ENCODE measurements around the gene RFT1.

RFT1 gene

DNA sequence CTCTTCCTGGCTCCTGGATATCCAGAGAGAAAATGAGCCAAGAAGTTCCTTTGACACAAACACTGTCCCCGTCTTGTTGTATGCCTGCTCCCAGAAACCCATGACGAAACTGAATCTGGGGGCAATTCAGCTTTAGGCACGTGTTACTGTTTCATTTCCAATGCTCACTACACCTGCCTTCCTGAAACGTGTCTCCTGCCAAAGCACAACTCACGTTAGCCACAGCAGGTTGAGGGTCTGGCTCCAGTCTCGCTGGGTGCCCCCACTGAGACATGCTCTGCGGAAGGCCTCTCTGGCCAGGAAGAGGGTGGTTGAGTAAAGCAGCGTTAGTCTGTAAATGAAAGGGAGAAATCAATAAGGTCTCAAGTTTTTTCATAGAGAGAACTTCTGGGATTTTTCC lies 6.7 kb downstream of the RFT1 start:
- no peak overlapping the region for H3K27ac ChIP-seq (ENCODE audit: extremely low read depth, low read depth, low read length)
- H3K9me3 ChIP-seq (ENCODE audit: control insufficient read depth, insufficient read depth, low read depth, low read length): no peaks in the 10 kb centered on the region
- POLR2A ChIA-PET: no interaction called here
- no peak overlapping the region for H3K4me3 ChIP-seq (ENCODE audit: low read depth, low read length)
- TF ChIP-seq ZNF548 (tag by site-specific recombination; IDR thresholded peaks at IDR 0.05): no peak
- TF ChIP-seq ZNF664 (tag by site-specific recombination; IDR thresholded peaks at IDR 0.05): no peak
- TF ChIP-seq ZNF133 (tag by site-specific recombination; IDR thresholded peaks at IDR 0.05): no peak
- no peak for TF ChIP-seq ZNF324 (tag by site-specific recombination; IDR thresholded peaks at IDR 0.05)
- no peak for TF ChIP-seq ZNF19 (tag by site-specific recombination; IDR thresholded peaks at IDR 0.05; ENCODE audit: low read depth)
- TF ChIP-seq ZNF701 (tag by site-specific recombination; IDR thresholded peaks at IDR 0.05): no peak
- TF ChIP-seq SALL2 (tag by site-specific recombination; IDR thresholded peaks at IDR 0.05; ENCODE audit: borderline replicate concordance): no peak
- TF ChIP-seq, protein P1, sequence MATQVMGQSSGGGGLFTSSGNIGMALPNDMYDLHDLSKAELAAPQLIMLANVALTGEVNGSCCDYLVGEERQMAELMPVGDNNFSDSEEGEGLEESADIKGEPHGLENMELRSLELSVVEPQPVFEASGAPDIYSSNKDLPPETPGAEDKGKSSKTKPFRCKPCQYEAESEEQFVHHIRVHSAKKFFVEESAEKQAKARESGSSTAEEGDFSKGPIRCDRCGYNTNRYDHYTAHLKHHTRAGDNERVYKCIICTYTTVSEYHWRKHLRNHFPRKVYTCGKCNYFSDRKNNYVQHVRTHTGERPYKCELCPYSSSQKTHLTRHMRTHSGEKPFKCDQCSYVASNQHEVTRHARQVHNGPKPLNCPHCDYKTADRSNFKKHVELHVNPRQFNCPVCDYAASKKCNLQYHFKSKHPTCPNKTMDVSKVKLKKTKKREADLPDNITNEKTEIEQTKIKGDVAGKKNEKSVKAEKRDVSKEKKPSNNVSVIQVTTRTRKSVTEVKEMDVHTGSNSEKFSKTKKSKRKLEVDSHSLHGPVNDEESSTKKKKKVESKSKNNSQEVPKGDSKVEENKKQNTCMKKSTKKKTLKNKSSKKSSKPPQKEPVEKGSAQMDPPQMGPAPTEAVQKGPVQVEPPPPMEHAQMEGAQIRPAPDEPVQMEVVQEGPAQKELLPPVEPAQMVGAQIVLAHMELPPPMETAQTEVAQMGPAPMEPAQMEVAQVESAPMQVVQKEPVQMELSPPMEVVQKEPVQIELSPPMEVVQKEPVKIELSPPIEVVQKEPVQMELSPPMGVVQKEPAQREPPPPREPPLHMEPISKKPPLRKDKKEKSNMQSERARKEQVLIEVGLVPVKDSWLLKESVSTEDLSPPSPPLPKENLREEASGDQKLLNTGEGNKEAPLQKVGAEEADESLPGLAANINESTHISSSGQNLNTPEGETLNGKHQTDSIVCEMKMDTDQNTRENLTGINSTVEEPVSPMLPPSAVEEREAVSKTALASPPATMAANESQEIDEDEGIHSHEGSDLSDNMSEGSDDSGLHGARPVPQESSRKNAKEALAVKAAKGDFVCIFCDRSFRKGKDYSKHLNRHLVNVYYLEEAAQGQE (tag by site-specific recombination; IDR thresholded peaks at IDR 0.05): no peak
- no peak for TF ChIP-seq ZSCAN23 (tag by site-specific recombination; IDR thresholded peaks at IDR 0.05)
- TF ChIP-seq ZBTB21 (tag by site-specific recombination; IDR thresholded peaks at IDR 0.05): no peak
- peaks cover 10 to 83% of the 10 kb centered on the region in 2 experiments for H3K36me3 ChIP-seq (ENCODE audit: control insufficient read depth in 2 of 2, insufficient read depth in 1 of 2, low read length in 2 of 2)
- CTCF ChIA-PET: interaction anchor here (0.8 kb wide), 1 partner anchor 73 kb away, joined by 3 read pairs; no protein-coding TSS in a partner anchor
- no peaks in the 10 kb centered on the region for H3K4me1 ChIP-seq (ENCODE audit: control insufficient read depth, insufficient read depth, low read length)

DNA sequence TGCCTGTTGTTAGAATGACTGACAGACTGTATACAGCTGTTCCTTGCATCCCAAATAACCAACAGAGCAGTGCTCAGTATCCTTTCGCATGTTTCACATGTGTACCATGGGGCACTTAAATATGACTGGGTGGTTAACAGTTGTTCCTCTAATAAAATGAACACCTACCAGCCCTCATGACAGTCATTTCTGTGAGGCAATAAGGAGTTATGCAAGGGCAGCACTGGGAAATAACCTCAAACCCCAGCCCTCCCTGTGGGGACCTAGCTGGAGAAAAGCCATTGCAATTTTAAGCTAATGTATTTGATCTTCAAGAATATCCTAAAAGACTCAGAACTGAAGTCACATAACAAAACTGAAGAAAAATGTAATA lies 7.3 kb downstream of the RFT1 start:
- Histone ChIP-seq H3K27ac (ENCODE audit: extremely low read depth, low read depth, low read length) (no peak overlapping the region), H3K36me3 (ENCODE audit: control insufficient read depth in 2 of 2, insufficient read depth in 1 of 2, low read length in 2 of 2) (peaks cover 10 to 89% of the 10 kb centered on the region in 2 experiments), H3K9me3 (ENCODE audit: control insufficient read depth, insufficient read depth, low read depth, low read length) (no peaks in the 10 kb centered on the region), H3K4me3 (ENCODE audit: low read depth, low read length) (no peak overlapping the region), H3K4me1 (ENCODE audit: control insufficient read depth, insufficient read depth, low read length) (no peaks in the 10 kb centered on the region)
- ChIA-PET CTCF (interaction anchor here (0.8 kb wide), 2 partner anchors 8 to 73 kb away, joined by 3 read pairs; no protein-coding TSS in a partner anchor), POLR2A (no interaction called here)
- TF ChIP-seq ZNF549 (tag by site-specific recombination; IDR thresholded peaks at IDR 0.05) (no peak), ZNF114 (tag by site-specific recombination; IDR thresholded peaks at IDR 0.05) (no peak), SETDB1 (IDR thresholded peaks at IDR 0.05; ENCODE audit: insufficient read length, low read length) (no peak), ZNF175 (tag by site-specific recombination; IDR thresholded peaks at IDR 0.05) (no peak), BCL11A (tag by site-specific recombination; IDR thresholded peaks at IDR 0.05; ENCODE audit: low read depth) (no peak), ZNF544 (tag by site-specific recombination; IDR thresholded peaks at IDR 0.05) (no peak), SCRT2 (tag by site-specific recombination; IDR thresholded peaks at IDR 0.05) (no peak), ZNF837 (tag by site-specific recombination; IDR thresholded peaks at IDR 0.05) (no peak), ZSCAN16 (tag by site-specific recombination; IDR thresholded peaks at IDR 0.05) (no peak), ZNF10 (tag by site-specific recombination; IDR thresholded peaks at IDR 0.05) (no peak), ZNF132 (tag by site-specific recombination; IDR thresholded peaks at IDR 0.05; ENCODE audit: borderline replicate concordance) (no peak)
- TF ChIP-seq, protein P2, sequence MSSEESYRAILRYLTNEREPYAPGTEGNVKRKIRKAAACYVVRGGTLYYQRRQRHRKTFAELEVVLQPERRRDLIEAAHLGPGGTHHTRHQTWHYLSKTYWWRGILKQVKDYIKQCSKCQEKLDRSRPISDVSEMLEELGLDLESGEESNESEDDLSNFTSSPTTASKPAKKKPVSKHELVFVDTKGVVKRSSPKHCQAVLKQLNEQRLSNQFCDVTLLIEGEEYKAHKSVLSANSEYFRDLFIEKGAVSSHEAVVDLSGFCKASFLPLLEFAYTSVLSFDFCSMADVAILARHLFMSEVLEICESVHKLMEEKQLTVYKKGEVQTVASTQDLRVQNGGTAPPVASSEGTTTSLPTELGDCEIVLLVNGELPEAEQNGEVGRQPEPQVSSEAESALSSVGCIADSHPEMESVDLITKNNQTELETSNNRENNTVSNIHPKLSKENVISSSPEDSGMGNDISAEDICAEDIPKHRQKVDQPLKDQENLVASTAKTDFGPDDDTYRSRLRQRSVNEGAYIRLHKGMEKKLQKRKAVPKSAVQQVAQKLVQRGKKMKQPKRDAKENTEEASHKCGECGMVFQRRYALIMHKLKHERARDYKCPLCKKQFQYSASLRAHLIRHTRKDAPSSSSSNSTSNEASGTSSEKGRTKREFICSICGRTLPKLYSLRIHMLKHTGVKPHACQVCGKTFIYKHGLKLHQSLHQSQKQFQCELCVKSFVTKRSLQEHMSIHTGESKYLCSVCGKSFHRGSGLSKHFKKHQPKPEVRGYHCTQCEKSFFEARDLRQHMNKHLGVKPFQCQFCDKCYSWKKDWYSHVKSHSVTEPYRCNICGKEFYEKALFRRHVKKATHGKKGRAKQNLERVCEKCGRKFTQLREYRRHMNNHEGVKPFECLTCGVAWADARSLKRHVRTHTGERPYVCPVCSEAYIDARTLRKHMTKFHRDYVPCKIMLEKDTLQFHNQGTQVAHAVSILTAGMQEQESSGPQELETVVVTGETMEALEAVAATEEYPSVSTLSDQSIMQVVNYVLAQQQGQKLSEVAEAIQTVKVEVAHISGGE (tag by site-specific recombination; conservative IDR thresholded peaks at IDR 0.05; ENCODE audit: low read depth): no peak
- TF ChIP-seq, protein P3, sequence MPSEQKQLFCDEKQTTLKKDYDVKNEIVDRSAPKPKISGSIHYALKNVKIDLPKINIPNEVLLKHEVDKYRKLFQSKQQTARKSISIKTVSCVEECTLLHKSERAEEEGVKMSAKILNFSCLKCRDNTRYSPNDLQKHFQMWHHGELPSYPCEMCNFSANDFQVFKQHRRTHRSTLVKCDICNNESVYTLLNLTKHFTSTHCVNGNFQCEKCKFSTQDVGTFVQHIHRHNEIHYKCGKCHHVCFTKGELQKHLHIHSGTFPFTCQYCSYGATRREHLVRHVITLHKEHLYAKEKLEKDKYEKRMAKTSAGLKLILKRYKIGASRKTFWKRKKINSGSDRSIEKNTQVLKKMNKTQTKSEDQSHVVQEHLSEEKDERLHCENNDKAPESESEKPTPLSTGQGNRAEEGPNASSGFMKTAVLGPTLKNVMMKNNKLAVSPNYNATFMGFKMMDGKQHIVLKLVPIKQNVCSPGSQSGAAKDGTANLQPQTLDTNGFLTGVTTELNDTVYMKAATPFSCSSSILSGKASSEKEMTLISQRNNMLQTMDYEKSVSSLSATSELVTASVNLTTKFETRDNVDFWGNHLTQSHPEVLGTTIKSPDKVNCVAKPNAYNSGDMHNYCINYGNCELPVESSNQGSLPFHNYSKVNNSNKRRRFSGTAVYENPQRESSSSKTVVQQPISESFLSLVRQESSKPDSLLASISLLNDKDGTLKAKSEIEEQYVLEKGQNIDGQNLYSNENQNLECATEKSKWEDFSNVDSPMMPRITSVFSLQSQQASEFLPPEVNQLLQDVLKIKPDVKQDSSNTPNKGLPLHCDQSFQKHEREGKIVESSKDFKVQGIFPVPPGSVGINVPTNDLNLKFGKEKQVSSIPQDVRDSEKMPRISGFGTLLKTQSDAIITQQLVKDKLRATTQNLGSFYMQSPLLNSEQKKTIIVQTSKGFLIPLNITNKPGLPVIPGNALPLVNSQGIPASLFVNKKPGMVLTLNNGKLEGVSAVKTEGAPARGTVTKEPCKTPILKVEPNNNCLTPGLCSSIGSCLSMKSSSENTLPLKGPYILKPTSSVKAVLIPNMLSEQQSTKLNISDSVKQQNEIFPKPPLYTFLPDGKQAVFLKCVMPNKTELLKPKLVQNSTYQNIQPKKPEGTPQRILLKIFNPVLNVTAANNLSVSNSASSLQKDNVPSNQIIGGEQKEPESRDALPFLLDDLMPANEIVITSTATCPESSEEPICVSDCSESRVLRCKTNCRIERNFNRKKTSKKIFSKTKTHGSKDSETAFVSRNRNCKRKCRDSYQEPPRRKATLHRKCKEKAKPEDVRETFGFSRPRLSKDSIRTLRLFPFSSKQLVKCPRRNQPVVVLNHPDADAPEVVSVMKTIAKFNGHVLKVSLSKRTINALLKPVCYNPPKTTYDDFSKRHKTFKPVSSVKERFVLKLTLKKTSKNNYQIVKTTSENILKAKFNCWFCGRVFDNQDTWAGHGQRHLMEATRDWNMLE (tag by site-specific recombination; conservative IDR thresholded peaks at IDR 0.05; ENCODE audit: low read depth): no peak
